Activated effector memory CD4-positive, alpha-beta T cell treated with Interleukin-2 at 50 U/mL for 16 hours (primary cell): ENCODE data around the gene MAP3K21.

Source experiments
- DNase-seq: peaks from one replicate; pipeline ENCODE4 v3.0.0-alpha.2; 2020

MAP3K21 gene

GRCh38 chr1:233360525-233361102, 33.1 kb downstream of the MAP3K21 start:
- DNase-seq: no peak

GRCh38 chr1:233361876-233362275, 34.4 kb downstream of the MAP3K21 start:
- DNase-seq: no peak

DNA sequence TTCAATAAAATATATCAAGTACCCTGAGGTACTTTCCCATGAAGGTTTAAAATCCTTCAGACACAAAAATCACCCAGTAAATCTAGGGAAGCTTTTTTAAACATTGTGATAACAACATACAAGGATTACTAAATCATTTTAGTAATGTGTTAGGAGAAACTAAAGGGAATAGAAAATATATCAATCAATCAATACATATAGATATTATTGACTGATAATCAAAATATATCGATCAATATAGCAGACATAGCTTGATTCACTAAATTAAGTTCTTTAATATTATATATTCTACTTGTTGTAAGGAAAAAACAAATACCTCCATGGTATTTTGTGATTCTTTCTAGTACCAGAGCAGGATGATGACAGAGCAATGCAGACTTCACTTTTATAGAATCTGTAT, 35.2 kb downstream of the MAP3K21 start:
- no peak for DNase-seq

DNA sequence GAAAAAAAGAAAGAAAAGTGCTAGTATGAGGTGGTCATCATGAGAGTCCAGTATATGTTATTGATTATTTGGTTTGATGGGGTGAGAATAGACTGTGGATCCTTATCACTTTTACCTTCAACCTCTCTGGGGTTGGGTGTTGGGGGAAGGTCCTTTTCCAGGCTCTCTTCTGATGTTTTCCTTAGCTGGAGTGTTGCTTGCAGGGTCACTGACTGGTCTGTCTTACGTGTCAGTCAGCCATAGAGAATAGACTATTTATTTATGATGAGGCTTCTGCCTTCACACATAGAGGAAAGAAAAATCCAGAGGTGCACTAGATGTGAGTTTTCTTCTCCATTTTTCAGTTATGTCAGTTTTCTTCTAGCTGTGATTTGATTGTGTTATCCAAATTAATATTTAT, 36.5 kb downstream of the MAP3K21 start:
- DNase-seq: no peak

DNA sequence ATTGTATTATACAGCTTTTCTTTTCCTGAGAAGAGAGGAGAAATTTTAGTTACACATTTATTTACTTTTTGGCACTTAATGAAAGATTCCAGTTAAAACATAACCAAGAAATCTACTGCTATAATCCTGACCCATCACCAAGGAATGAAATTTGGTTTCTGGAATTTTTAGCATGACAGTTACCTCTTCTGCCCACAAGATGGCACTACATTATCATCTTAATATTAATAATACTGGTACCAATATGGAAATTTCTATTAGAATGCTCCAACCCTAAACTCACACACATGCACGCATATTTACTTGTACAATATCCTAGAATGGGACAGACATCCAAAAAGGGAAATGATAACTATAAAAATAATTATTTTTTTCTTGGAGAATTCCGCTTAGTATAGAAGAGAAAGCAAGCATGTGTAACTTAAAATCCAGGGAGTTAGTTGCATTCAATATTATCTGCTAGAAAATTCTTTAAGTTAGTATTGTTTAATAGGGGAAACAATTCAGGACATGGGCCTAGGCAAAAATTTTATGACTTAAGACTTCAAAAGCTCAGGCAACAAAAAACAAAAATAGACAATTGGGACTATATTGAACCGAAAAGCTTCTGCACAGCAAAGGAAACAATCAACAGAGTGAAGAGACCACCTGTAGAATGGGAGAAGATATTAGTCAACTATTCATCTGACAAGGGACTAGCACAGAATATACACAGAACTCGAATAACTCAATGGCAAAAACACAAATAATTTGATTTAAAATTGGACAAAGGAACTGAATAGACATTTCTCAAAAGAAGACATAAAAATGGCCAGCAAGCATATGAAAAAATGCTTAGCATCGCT, 37.4 kb downstream of the MAP3K21 start:
- no peak for DNase-seq

- no peak for DNase-seq
Observed at GRCh38 chr1:233366575-233366974, 39.1 kb downstream of the MAP3K21 start.

- DNase-seq: no peak
Observed at GRCh38 chr1:233367057-233367803, 39.7 kb downstream of the MAP3K21 start.

GRCh38 chr1:233368106-233368788, 40.7 kb downstream of the MAP3K21 start:
- DNase-seq: no peak

DNA sequence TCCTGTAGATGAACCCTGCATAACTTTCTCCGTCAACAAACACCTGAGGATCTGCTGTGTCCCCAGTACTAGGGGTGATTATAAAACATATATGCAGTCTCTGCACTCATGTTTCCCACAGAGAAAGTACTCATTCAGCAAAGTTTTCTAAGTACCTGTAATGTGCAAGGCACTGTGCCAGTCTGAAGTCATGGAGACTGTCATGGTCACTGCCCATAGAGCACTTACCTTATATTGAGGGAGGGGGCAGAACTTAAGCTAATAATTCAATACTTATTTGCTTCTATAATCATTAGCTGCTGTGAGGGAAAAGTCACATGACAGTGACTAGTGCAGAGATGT, 41.2 kb downstream of the MAP3K21 start:
- no peak for DNase-seq

GRCh38 chr1:233372218-233373120, 44.9 kb downstream of the MAP3K21 start:
- no peak for DNase-seq

GRCh38 chr1:233373226-233373625, 45.7 kb downstream of the MAP3K21 start:
- no peak for DNase-seq

GRCh38 chr1:233375653-233376052, 48.1 kb downstream of the MAP3K21 start:
- DNase-seq: no peak

DNA sequence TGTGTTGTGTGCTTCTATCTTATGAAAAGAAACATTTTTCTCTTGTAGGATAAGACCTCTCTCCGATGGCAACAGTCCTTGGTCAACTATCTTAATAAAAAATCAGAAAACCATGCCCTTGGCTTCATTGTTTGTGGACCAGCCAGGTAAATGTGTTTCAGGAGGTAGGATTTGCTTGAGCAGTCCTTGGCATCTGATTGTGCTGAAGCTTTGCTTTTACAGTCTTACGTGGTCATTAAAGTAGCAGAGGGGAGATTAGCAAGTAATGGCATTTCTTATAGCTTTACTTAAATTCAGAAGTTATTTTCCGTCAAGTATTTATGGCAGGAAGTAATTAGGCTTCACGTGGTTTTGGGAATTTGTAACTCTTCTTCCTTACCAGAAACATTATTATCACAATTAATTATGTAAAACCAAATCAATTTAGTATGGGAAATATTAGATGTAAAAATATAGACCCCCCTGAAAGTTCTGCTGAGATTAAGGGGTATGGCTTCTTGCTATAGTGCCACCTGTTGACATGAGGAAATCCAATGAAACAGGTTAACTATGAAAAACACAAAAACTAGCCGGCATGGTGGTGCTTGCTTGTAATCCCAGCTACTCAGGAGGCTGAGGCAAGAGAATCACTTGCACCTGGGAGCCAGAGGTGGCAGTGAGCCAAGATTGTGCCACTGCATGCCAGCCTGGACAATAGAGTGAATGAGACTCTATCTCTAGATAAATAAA, 49.0 kb downstream of the MAP3K21 start:
- no peak for DNase-seq

GRCh38 chr1:233379869-233380438, 52.4 kb downstream of the MAP3K21 start:
- no peak for DNase-seq

GRCh38 chr1:233381806-233382205, 54.3 kb downstream of the MAP3K21 start:
- no peak for DNase-seq

GRCh38 chr1:233383984-233384383, 56.5 kb downstream of the MAP3K21 start:
- no peak for DNase-seq

- DNase-seq: no peak
Observed at GRCh38 chr1:233386336-233386735, 58.8 kb downstream of the MAP3K21 start.

DNA sequence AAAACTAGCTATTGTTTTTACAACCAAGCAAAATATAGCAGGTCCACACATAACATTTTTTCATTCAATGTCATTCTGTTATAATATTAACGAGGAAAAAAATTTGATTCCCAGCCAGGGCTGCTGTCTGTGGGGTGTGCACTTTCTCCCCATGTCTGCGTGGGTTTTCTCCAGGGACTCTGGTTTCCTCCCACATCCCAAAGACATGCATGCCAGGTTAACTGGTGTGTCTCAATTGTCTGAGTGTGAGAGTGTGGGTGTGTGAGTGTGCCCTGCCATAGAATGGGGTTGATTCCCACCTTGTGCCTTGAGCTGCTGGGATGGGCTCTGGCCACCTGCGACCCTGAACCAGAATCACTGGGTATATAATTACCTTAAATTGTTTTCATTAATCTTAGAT, 60.1 kb downstream of the MAP3K21 start:
- DNase-seq: no peak

- DNase-seq: no peak
Observed at GRCh38 chr1:233389169-233389568, 61.6 kb downstream of the MAP3K21 start.

DNA sequence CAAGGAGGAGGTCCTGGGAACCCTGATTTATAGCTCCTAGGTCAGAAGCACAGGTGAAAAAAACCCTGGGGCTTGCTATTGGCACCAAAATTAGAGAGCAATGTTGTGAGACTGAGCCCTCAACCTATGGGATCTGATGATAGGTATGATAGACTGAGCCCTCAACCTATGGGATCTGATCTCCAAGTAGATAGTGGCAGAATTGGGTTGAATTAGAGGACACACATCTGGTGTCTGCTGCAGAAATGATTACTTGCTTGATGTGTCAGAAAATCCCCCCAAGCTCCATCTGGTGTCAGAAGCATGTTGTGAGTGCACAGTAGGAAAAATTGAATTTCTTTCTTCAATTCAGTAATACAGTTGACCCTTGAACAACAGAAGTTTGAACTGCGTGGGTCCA, 62.4 kb downstream of the MAP3K21 start:
- DNase-seq: no peak
